Vagina (tissue), 2 donors: Measurements from ENCODE around the gene SERPINB12. TPM values are rescaled to one million over a fixed set of nuclear protein-coding genes. Genes with fewer than 3 reads are reported as not detected.

Experiments
- DNase-seq, 2 donors: peaks; one replicate each; pipeline ENCODE4 v3.0.0-alpha.2; 2017; ENCODE audit errors: extremely low spot score in 2 of 2
- H3K27ac ChIP-seq: fragments of 200-600 bp; sonication (generic); one replicate; pipeline ENCODE4 v1.5.1; 2019
- H3K27me3 ChIP-seq: fragments of 200-600 bp; sonication (generic); one replicate; pipeline ENCODE4 v1.5.1; 2019
- H3K36me3 ChIP-seq, 2 donors: fragments of 200-600 bp; sonication (generic); one replicate each; pipeline ENCODE4 v1.5.1; 2017 to 2019
- H3K4me1 ChIP-seq: fragments of 200-600 bp; sonication (generic); one replicate; pipeline ENCODE4 v1.5.1; 2019
- H3K4me3 ChIP-seq, 2 donors: fragments of 200-600 bp; sonication (generic); 1 replicate in 1 of 2; 2 replicates in 1 of 2; pipeline ENCODE4 v1.5.1; 2016 to 2019
- H3K9me3 ChIP-seq: fragments of 200-600 bp; sonication (generic); one replicate; pipeline ENCODE4 v1.5.1; 2019
- POLR2A ChIP-seq, 2 donors: fragments of 450-650 bp; IDR thresholded peaks; one replicate each; pipeline ENCODE4 v1.6.1; 2017; ENCODE audit warnings: antibody characterized with exemption in 2 of 2, mild to moderate bottlenecking in 2 of 2, moderate library complexity in 2 of 2
- POLR2AphosphoS5 ChIP-seq, 2 donors: sonication (generic); formaldehyde crosslinking; IDR thresholded peaks; one replicate each; pipeline ENCODE4 v1.9.0; 2017; ENCODE audit warnings: antibody characterized with exemption in 2 of 2, mild to moderate bottlenecking in 2 of 2, low read depth in 1 of 2; ENCODE audit not compliant: insufficient read depth in 1 of 2
- intact Hi-C: fragments of 100-400 bp; cut with DNase I; formaldehyde crosslinking; loops from one replicate; pipeline ENCODE4 v1.15.1; 2023
- total RNA-seq: library from RNA; depleted of rRNA; stranded (reverse); fragments of >200 nt; gene quantifications from one replicate; pipeline ENCODE4 v1.2.3, GENCODE V29; 2016
- TF ChIP-seq, protein P1 (sequence below), 3 experiments: fragments of 450-650 bp in 2 of 3; fragments of 200-600 bp in 1 of 3; sonication (generic) in 1 of 3; IDR thresholded peaks; one replicate each; pipeline ENCODE4 v1.5.1; 2017 to 2019; ENCODE audit warnings: antibody characterized with exemption in 3 of 3, mild to moderate bottlenecking in 2 of 3, moderate library complexity in 2 of 3

SERPINB12 gene
- total RNA-seq, 1 donor from 2014 or later = 20.1 TPM

DNA sequence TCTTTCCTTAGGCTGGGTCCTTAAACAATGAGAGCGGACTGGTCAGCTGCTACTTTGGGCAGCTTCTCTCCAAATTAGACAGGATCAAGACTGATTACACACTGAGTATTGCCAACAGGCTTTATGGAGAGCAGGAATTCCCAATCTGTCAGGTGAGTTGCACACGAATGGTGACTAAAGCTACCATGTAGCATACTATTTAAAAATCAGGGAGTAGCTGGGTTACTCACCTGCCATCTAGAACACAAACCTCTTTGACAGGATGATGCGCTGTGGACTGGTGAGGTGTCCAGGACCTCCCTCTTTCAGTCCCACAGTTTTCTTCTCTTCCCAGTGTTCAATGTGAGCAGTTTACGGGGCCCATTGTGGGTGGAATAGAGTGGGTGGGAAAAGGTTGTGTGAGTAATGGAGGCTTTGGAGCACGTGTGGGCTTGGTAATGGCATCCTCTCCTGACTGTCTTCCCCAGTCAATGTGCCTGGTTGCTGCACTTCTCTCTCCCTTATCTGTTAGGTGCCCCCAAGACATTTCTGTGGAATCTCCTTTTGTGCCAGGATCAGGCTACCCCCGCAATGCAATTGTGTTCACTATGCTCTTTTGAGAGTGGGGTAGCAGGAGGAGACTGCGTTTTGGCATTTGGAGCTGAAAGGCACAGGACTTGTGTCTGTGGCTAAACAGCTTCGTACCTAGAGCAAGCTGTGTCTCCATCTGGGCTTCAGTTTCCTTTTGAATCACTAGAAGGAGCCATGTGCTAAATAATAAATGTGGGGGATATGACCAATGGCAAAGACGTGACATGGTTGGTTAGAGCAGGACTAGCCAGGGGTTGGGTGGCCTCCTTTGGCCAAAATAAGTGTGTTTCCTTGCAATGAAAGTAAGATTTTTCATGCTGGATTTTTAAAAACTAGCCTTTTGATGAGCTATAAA, 17.7 kb downstream of the SERPINB12 start:
- intact Hi-C loops = no loop called here
- DNase-seq = no peak
- H3K36me3 ChIP-seq = no peaks in the 10 kb centered on the region
- no peak overlapping the region for H3K4me3 ChIP-seq
- H3K9me3 ChIP-seq = no peaks in the 10 kb centered on the region
- TF ChIP-seq, protein P1, sequence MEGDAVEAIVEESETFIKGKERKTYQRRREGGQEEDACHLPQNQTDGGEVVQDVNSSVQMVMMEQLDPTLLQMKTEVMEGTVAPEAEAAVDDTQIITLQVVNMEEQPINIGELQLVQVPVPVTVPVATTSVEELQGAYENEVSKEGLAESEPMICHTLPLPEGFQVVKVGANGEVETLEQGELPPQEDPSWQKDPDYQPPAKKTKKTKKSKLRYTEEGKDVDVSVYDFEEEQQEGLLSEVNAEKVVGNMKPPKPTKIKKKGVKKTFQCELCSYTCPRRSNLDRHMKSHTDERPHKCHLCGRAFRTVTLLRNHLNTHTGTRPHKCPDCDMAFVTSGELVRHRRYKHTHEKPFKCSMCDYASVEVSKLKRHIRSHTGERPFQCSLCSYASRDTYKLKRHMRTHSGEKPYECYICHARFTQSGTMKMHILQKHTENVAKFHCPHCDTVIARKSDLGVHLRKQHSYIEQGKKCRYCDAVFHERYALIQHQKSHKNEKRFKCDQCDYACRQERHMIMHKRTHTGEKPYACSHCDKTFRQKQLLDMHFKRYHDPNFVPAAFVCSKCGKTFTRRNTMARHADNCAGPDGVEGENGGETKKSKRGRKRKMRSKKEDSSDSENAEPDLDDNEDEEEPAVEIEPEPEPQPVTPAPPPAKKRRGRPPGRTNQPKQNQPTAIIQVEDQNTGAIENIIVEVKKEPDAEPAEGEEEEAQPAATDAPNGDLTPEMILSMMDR (IDR thresholded peaks at IDR 0.05) = no peak
- TF ChIP-seq POLR2AphosphoS5 (IDR thresholded peaks at IDR 0.05; ENCODE audit: insufficient read depth in 1 of 2, low read depth in 1 of 2) (no peak), POLR2A (IDR thresholded peaks at IDR 0.05) (no peak)
- H3K27ac ChIP-seq = no peak overlapping the region
- no peaks in the 10 kb centered on the region for H3K4me1 ChIP-seq
- H3K27me3 ChIP-seq = no peaks in the 10 kb centered on the region

DNA sequence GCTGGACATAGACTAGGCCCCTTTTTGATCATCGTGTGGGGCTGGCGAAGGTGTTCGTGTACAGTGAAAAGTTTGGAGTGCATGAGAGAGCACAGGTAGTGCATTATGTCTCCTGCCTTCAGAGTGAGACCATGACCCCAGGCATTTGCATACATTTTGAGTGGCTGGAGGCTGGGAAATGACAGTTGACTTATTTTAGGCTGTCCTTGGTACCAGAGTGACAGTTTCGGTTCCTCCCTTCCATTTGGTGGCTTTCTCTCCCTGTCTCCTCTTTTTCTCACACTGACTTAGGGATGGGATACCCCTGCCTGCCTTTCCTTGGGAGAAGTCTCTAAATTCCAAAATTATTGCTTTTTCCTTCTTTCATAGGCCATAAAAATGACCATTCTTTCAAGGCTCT, 20.1 kb downstream of the SERPINB12 start:
- no peak for TF ChIP-seq POLR2A (IDR thresholded peaks at IDR 0.05)
- no peak for TF ChIP-seq POLR2AphosphoS5 (IDR thresholded peaks at IDR 0.05; ENCODE audit: insufficient read depth in 1 of 2, low read depth in 1 of 2)
- TF ChIP-seq, protein P1 (IDR thresholded peaks at IDR 0.05) = no peak
- DNase-seq = no peak
- intact Hi-C loops = no loop called here
- no peaks in the 10 kb centered on the region for H3K4me1 ChIP-seq
- H3K36me3 ChIP-seq = no peaks in the 10 kb centered on the region
- no peak overlapping the region for H3K4me3 ChIP-seq
- no peak overlapping the region for H3K27ac ChIP-seq
- no peaks in the 10 kb centered on the region for H3K27me3 ChIP-seq
- no peaks in the 10 kb centered on the region for H3K9me3 ChIP-seq

DNA sequence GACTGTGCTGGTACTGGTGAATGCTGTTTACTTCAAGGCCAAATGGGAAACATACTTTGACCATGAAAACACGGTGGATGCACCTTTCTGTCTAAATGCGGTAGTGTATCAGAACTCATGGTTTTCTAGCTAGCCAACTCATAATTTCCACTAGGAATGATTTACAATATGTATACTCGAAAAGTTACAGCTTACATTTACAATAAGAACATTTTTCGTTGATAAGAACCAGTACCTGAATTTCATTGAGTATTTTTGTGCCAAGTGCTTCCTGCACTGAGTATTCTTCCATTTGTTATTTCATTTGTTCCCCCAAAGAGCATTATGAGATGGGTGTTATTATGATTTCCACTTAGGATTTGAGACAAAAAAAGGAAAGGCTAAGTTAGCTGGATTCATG, 21.9 kb downstream of the SERPINB12 start:
- no peak for DNase-seq
- Histone ChIP-seq H3K9me3 (no peaks in the 10 kb centered on the region), H3K36me3 (no peaks in the 10 kb centered on the region), H3K4me3 (no peak overlapping the region), H3K27me3 (no peaks in the 10 kb centered on the region), H3K4me1 (no peaks in the 10 kb centered on the region), H3K27ac (no peak overlapping the region)
- TF ChIP-seq POLR2AphosphoS5 (IDR thresholded peaks at IDR 0.05; ENCODE audit: insufficient read depth in 1 of 2, low read depth in 1 of 2) (no peak), POLR2A (IDR thresholded peaks at IDR 0.05) (no peak)
- TF ChIP-seq, protein P1 (IDR thresholded peaks at IDR 0.05) = no peak
- intact Hi-C loops = no loop called here

DNA sequence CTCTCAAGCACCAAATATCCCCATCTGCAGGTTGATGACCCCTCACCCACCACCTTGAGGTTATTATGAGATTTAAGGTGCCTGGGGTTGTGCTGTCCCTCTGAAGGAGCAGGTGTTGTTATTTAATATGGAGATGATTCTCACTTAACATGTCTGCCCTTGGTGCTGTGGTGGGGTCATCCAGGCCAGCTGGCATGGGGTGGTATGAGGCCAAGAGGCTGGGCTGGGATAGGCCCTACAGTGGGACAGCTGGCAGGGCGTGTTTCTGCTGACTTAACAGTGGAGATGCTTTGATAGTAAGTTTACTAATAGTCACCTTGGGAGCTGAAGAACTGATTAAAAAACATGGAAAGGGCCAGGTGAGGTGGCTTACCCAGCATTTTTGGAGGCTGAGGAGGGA, 22.4 kb downstream of the SERPINB12 start:
- Histone ChIP-seq H3K4me1 (no peaks in the 10 kb centered on the region), H3K27ac (no peak overlapping the region), H3K4me3 (no peak overlapping the region), H3K9me3 (no peaks in the 10 kb centered on the region), H3K27me3 (no peaks in the 10 kb centered on the region), H3K36me3 (no peaks in the 10 kb centered on the region)
- TF ChIP-seq POLR2A (IDR thresholded peaks at IDR 0.05) (no peak), POLR2AphosphoS5 (IDR thresholded peaks at IDR 0.05; ENCODE audit: insufficient read depth in 1 of 2, low read depth in 1 of 2) (no peak)
- TF ChIP-seq, protein P1 (IDR thresholded peaks at IDR 0.05) = no peak
- intact Hi-C loops = no loop called here
- no peak for DNase-seq

DNA sequence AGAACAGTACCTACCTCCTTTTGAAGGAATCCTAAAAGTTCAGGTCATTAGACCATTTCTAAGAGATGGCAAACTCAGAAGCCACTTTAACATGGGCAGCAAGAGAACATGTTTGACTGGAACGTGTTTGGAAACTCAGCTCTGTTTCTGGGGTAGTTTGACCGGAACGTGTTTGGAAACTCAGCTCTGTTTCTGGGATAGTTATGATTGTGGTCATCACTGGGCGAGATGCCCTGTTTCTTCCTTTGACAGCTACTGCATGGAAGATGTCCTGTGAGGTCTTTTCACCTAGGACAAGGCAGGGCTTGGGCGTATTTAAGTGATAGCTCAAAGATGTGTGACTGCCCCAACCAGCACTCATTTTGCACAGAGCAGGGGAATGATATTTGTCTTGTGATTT, 25.1 kb downstream of the SERPINB12 start:
- Histone ChIP-seq H3K27me3 (no peaks in the 10 kb centered on the region), H3K27ac (no peak overlapping the region), H3K36me3 (no peaks in the 10 kb centered on the region), H3K4me1 (no peaks in the 10 kb centered on the region), H3K9me3 (no peaks in the 10 kb centered on the region), H3K4me3 (no peak overlapping the region)
- intact Hi-C loops = no loop called here
- no peak for DNase-seq
- no peak for TF ChIP-seq POLR2AphosphoS5 (IDR thresholded peaks at IDR 0.05; ENCODE audit: insufficient read depth in 1 of 2, low read depth in 1 of 2)
- TF ChIP-seq, protein P1 (IDR thresholded peaks at IDR 0.05) = no peak
- TF ChIP-seq POLR2A (IDR thresholded peaks at IDR 0.05) = no peak
